HepG2 (cell line): ENCODE data around the gene TSPAN5.

Experiments
- CEBPB ChIP-seq: IDR thresholded peaks from 2 replicates; pipeline ENCODE4 v1.6.1; 2011; ENCODE audit warnings: low read depth, low read length, improper control_type of control experiment, borderline replicate concordance
- HOXA5 ChIP-seq: sonication (generic); formaldehyde crosslinking; IDR thresholded peaks from 2 replicates; pipeline ENCODE4 v1.4.0; 2020; ENCODE audit warnings: missing genetic modification reagents
- KDM6A ChIP-seq: IDR thresholded peaks from 2 replicates; pipeline ENCODE4 v1.6.1; 2016; ENCODE audit warnings: low read depth
- NCOA2 ChIP-seq: sonication (generic); formaldehyde crosslinking; IDR thresholded peaks from 2 replicates; pipeline ENCODE4 v1.8.0; 2022; ENCODE audit warnings: inconsistent platforms
- PHB2 ChIP-seq: fragments of 450-650 bp; IDR thresholded peaks from 2 replicates; pipeline ENCODE4 v1.6.1; 2018; ENCODE audit not compliant: partially characterized antibody
- POLR2A ChIP-seq, 2 experiments: IDR thresholded peaks; 2 replicates each; pipeline ENCODE4 v1.6.1; 2011; ENCODE audit warnings: low read depth in 2 of 2, low read length in 2 of 2, mild to moderate bottlenecking in 1 of 2, moderate library complexity in 1 of 2; ENCODE audit not compliant: insufficient read depth in 1 of 2
- TEF ChIP-seq: sonication (generic); formaldehyde crosslinking; IDR thresholded peaks from 2 replicates; pipeline ENCODE4 v1.5.0; 2020; ENCODE audit warnings: missing genetic modification reagents
- ZNF12 ChIP-seq: sonication (generic); formaldehyde crosslinking; IDR thresholded peaks from 2 replicates; pipeline ENCODE4 v1.5.0; 2020; ENCODE audit warnings: missing genetic modification reagents

- TF ChIP-seq PHB2 (no peak), HOXA5 (CRISPR knock-in tag) (no peak), POLR2A (IDR thresholded peaks at IDR 0.05; ENCODE audit: insufficient read depth in 1 of 2, low read depth in 2 of 2, low read length in 2 of 2) (no peak), CEBPB (no peak), TEF (no peak), ZNF12 (no peak), NCOA2 (CRISPR knock-in tag) (no peak), KDM6A (CRISPR knock-in tag) (no peak)
These were observed 42.4 kb downstream of the TSPAN5 start for GRCh38 chr4:98615991-98616390.
